OCI-LY3 (cell line): Measurements from ENCODE around the gene ALOX5.

ENCODE experiments used
- CTCF ChIP-seq: fragments of 200-600, 300-600 bp; sonication (generic); IDR thresholded peaks from 2 replicates; pipeline ENCODE4 v1.5.1; 2014; ENCODE audit warnings: antibody characterized with exemption, low read length, low read depth
- EZH2phosphoT487 ChIP-seq: fragments of 200-600 bp; shearing (Covaris generic); IDR thresholded peaks from 2 replicates; pipeline ENCODE4 v1.6.1; 2018; ENCODE audit warnings: antibody characterized with exemption, mixed run types, low read depth

- TF ChIP-seq CTCF (no peak), EZH2phosphoT487 (no peak)
Measured at GRCh38 chr10:45378914-45379726, 5.1 kb downstream of the ALOX5 start.
